BLaER1 (cell line): ENCODE data around the gene RAB5IF.

Source experiments
- H3K27ac ChIP-seq: shearing (Covaris generic); formaldehyde crosslinking; 2 replicates; pipeline ENCODE4 v1.8.1; 2022
- H3K27me3 ChIP-seq: shearing (Covaris generic); formaldehyde crosslinking; 2 replicates; pipeline ENCODE4 v1.8.1; 2022
- H3K36me3 ChIP-seq: shearing (Covaris generic); formaldehyde crosslinking; 2 replicates; pipeline ENCODE4 v1.8.1; 2022
- H3K4me1 ChIP-seq: shearing (Covaris generic); formaldehyde crosslinking; 2 replicates; pipeline ENCODE4 v1.8.1; 2022
- H3K4me2 ChIP-seq: shearing (Covaris generic); formaldehyde crosslinking; 2 replicates; pipeline ENCODE4 v1.8.1; 2022
- H3K4me3 ChIP-seq: shearing (Covaris generic); formaldehyde crosslinking; 2 replicates; pipeline ENCODE4 v1.8.1; 2022
- H3K9ac ChIP-seq: shearing (Covaris generic); formaldehyde crosslinking; 2 replicates; pipeline ENCODE4 v1.8.1; 2022
- H3K9me3 ChIP-seq: shearing (Covaris generic); formaldehyde crosslinking; 2 replicates; pipeline ENCODE4 v1.8.1; 2022
- H4K20me1 ChIP-seq: shearing (Covaris generic); formaldehyde crosslinking; 2 replicates; pipeline ENCODE4 v1.8.1; 2022
- Cebpa-rat ChIP-seq: shearing (Covaris generic); IDR thresholded peaks from 2 replicates; pipeline ENCODE4 v1.8.1; 2022

RAB5IF gene

DNA sequence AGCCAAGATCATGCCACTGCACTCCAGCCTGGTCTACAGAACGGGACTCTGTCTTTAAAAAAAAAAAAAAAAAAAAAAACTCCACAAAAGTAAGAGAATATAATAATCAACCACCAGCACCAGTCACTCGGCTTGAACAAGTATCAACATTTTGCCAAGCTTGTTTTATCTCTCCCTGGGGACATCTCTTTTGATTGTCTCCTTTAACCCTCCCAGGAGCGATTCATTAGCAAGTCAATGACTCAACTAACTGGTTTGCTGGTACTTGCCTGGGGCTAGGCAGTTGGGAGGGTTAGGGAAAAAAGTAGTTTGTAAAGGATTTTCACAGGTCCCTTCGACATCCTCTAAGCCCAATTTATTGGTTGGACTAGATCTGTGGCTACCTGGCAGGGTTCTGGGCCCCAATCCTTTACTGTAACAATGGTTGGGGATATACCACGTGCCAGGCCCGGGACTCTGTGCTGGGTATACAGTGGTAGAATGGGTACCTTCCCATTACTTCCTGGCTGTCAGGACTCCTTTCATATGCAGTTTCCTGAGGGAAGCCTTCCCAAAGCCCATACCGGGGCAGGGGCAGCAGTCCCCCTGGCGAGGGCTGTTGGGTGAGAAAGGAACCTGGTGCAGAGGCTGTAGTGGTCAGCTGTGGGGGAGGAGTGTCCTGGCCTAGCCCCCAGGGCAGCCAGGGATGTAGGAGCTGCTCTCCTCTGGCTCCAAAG is 20.0 kb upstream of the RAB5IF start:
- no peaks in the 10 kb centered on the region for H3K27me3 ChIP-seq
- H3K36me3 ChIP-seq, result peaks cover 100% of the 10 kb centered on the region
- peak overlapping the region; percentile 37 for H3K4me2 ChIP-seq
- peaks cover 52% of the 10 kb centered on the region for H3K4me1 ChIP-seq
- no peak overlapping the region for H3K4me3 ChIP-seq
- TF ChIP-seq Cebpa-rat, result no peak
- peaks cover 100% of the 10 kb centered on the region for H4K20me1 ChIP-seq
- H3K9ac ChIP-seq, result no peak overlapping the region
- H3K27ac ChIP-seq, result peak overlapping the region; percentile 43; the same call in 1 of the 2 replicates
- H3K9me3 ChIP-seq, result no peaks in the 10 kb centered on the region

DNA sequence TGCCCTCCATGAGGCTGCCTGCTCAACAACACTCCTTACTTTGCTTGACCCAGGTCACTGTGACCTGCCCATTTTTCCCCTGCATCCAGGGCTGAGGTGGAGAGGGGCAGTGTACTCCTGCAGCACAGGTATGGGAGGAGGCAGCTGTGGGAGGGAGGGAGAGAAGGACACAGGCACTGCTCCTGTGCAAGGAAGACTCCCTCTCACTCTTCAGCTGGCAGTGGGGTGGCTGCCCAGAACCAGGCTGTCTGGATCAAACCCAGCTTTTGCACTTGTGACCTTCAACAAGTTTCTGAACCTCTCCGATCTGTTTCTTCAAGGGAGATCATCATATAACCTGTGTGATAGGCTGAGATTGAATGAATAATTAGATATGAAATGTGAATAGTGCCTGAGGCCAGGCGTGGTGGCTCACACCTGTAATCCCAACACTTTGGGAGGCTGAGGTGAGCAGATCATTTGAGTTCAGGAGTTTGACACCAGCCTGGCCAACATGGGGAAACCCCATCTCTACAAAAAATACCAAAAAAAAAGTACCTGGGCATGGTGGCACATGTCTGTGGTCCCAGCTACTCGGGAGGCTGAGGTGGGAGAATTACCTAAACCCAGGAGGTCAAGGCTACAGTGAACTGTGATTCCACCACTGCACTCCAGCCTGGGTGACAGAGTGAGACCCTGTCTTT is 18.1 kb upstream of the RAB5IF start:
- H3K27me3 ChIP-seq, result no peaks in the 10 kb centered on the region
- no peaks in the 10 kb centered on the region for H3K9me3 ChIP-seq
- H3K4me1 ChIP-seq, result peaks cover 49% of the 10 kb centered on the region
- H3K4me2 ChIP-seq, result no peak overlapping the region
- H3K9ac ChIP-seq, result no peak overlapping the region
- TF ChIP-seq Cebpa-rat, result no peak
- peaks cover 100% of the 10 kb centered on the region for H3K36me3 ChIP-seq
- no peak overlapping the region for H3K4me3 ChIP-seq
- H4K20me1 ChIP-seq, result peaks cover 100% of the 10 kb centered on the region
- no peak overlapping the region for H3K27ac ChIP-seq

DNA sequence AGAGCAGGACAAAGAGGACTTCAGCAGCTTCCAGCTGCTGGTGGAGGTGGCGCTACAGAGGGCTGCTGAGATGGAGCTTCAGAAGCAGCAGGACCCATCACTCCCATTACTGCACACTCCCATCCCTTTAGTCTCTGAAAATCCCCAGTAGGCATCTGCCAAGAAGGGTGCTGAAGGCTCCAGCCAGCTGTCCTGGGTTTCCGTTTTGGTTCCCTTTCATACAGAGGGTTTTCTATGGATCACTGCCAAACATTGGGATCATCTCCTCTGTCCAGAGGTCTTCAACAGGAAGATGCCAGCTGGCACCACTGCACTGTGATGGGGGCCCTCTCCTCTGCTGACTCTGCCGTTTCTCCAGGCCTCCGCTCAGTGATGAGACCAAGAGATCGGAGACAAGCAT is 14.3 kb upstream of the RAB5IF start:
- no peak overlapping the region for H3K4me3 ChIP-seq
- peaks cover 43% of the 10 kb centered on the region for H3K4me1 ChIP-seq
- no peaks in the 10 kb centered on the region for H3K27me3 ChIP-seq
- no peak for TF ChIP-seq Cebpa-rat
- H3K27ac ChIP-seq, result 0 out of 2 replicates have a peak overlapping the region, but pooled peaks have one; percentile 22
- H3K9ac ChIP-seq, result no peak overlapping the region
- peaks cover 93% of the 10 kb centered on the region for H4K20me1 ChIP-seq
- peaks cover 91% of the 10 kb centered on the region for H3K36me3 ChIP-seq
- H3K4me2 ChIP-seq, result no peak overlapping the region
- H3K9me3 ChIP-seq, result no peaks in the 10 kb centered on the region

DNA sequence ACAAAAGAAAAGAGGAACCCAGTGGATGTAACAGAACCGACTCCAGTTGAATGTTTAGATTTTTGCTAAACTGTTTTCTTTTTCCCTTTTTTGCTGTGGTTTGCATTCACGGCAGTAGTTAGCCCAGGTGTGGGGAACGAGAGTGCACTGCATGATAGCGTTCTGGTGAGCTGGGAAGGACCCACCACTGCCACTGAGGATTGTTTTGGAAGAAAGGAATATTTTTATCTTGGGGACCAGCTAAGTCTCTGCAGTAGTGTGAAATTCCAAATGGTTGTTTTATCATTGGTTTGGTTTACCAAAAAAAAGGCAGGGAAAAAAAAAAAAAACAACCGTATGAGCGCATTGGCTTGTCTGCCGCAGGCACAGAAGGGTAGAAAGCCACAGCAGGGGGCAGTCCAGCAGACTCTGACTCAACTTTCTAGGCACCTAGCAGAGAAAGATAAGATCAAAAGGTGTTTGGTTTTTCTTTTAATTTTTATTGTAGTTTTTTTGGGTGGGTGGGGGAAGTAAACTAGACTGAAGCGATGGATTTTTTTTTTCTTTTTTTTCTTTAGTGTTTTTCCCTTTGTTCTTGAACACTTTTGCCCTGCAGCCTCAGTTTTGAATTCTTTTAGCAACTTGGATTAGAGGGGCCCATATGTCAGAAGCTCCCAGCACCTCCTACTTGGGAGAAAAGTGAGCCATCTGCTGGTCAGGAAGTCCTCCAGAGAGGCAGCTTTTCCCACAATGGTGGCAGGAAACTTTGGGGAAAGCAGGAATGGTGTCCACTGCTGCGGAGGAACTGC is 13.5 kb upstream of the RAB5IF start:
- H4K20me1 ChIP-seq, result peaks cover 85% of the 10 kb centered on the region
- no peaks in the 10 kb centered on the region for H3K27me3 ChIP-seq
- no peak overlapping the region for H3K27ac ChIP-seq
- H3K4me1 ChIP-seq, result peaks cover 43% of the 10 kb centered on the region
- TF ChIP-seq Cebpa-rat, result no peak
- no peak overlapping the region for H3K9ac ChIP-seq
- H3K4me2 ChIP-seq, result no peak overlapping the region
- H3K4me3 ChIP-seq, result no peak overlapping the region
- no peaks in the 10 kb centered on the region for H3K9me3 ChIP-seq
- H3K36me3 ChIP-seq, result peaks cover 83% of the 10 kb centered on the region

DNA sequence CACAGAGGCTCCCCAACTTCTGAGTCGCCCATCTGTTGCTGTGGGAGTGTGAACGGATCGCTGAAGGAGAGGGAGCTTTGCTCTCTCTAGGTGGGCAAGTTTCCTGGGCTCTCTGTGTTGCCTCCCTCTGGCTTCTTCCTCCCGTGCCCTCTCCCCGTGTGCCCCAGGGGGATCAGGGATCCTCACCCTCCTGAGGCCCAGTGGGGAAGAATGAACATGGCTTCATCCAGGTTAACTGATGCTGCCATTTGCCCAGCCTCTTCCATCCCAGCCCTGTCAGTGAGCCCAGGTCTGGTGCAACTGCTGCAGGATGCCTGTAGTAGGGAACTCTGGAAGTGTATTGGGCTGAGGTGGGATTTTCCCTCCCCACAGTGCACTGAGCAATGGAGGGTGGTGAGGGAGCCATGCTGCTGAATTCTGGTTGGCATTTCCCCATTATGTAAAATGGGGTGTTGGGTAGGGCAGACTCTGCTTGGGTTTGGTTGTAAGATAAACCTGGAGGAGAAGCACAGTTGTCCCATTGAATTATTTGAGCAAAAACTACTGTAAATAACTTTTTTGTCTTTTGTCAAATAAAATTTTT is 12.1 kb upstream of the RAB5IF start:
- H3K4me1 ChIP-seq, result peaks cover 53% of the 10 kb centered on the region
- no peaks in the 10 kb centered on the region for H3K27me3 ChIP-seq
- peak overlapping the region; percentile 51; the same call in 1 of the 2 replicates for H3K27ac ChIP-seq
- H3K36me3 ChIP-seq, result peaks cover 73% of the 10 kb centered on the region
- H3K9me3 ChIP-seq, result no peaks in the 10 kb centered on the region
- H4K20me1 ChIP-seq, result peaks cover 71% of the 10 kb centered on the region
- no peak overlapping the region for H3K4me3 ChIP-seq
- H3K4me2 ChIP-seq, result peak overlapping the region; percentile 24; the same call in 1 of the 2 replicates
- H3K9ac ChIP-seq, result peak overlapping the region; percentile 29; the same call in 1 of the 2 replicates
- no peak for TF ChIP-seq Cebpa-rat

DNA sequence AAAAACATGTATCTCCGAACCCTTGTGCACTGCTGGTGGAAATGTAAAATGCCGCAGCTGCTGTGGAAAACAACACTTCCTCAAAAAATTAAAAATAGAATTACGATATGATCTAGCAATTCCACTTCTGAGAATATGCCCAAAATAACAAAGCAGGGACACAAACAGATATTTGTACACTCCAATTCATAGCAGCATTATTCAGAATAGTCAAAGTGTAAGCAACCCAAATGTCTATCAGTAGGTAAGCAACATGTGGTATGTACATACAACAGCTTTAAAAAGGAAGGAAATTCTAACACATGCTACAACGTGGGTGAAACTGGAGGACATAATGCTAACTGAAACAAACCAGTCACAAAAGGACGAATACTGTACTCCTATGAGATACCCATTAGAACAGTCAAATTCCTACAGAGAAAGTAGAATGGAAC is 5.7 kb upstream of the RAB5IF start:
- H3K27me3 ChIP-seq, result no peaks in the 10 kb centered on the region
- no peak for TF ChIP-seq Cebpa-rat
- H4K20me1 ChIP-seq, result peaks cover 6% of the 10 kb centered on the region
- peak overlapping the region; percentile 77 for H3K27ac ChIP-seq
- peak overlapping the region; percentile 71 for H3K4me2 ChIP-seq
- H3K9ac ChIP-seq, result 0 out of 2 replicates have a peak overlapping the region, but pooled peaks have one; percentile 34
- no peak overlapping the region for H3K4me3 ChIP-seq
- peaks cover 89% of the 10 kb centered on the region for H3K4me1 ChIP-seq
- no peaks in the 10 kb centered on the region for H3K9me3 ChIP-seq
- H3K36me3 ChIP-seq, result peaks cover 8% of the 10 kb centered on the region; the same call in 1 of the 2 replicates

DNA sequence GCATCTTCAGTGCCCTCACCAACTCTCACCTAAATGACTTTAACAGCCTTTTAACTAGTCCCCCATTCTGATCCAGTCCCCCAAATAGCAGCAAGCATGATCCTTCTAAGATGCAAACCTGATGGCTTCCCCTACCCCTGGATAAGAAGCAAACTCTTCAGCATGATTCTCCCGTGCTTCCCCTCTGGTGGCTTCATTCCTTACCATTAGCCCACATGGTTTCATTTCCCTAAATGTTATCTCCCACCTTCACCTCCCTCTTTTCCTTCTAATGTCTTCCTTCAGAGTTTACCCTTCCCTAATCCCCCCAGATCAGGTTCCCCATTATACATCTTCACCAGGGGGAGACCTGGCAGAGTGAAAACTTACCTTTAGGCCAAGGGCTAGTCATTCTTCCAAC is 4.0 kb upstream of the RAB5IF start:
- H3K27ac ChIP-seq, result peak overlapping the region; percentile 25; the same call in 1 of the 2 replicates
- no peaks in the 10 kb centered on the region for H3K27me3 ChIP-seq
- TF ChIP-seq Cebpa-rat, result no peak
- H3K9me3 ChIP-seq, result no peaks in the 10 kb centered on the region
- H3K4me3 ChIP-seq, result no peak overlapping the region
- H3K4me2 ChIP-seq, result peak overlapping the region; percentile 71; the same call in 1 of the 2 replicates
- no peak overlapping the region for H3K9ac ChIP-seq
- H3K36me3 ChIP-seq, result 0 out of 2 replicates have a peak, but pooled peaks cover 4% of the 10 kb centered on the region
- H3K4me1 ChIP-seq, result peaks cover 79% of the 10 kb centered on the region
- peaks cover 9% of the 10 kb centered on the region for H4K20me1 ChIP-seq

DNA sequence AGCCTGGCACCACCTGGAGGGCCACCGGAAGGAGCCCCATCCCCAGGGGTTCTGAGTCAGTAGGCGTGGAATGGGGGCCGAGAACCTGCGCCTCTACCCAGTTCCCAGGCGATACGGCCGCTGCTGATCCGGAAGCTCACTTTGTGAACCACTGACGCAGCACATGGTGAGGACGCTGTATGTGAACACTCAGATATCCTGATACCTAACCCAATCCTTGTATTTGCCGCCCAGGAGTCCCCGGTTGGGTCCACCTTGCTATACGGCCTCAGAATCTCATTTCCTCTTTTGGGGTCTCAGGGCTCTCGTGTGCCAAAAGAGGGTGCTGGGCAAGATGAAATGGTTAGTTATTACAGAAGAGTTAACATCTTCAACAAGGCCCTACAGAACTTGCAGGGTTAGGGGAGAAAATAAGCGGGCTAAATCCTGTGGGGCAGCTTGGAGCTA is 604 bp upstream of the RAB5IF start:
- peaks cover 25% of the 10 kb centered on the region for H3K36me3 ChIP-seq
- peak overlapping the region; percentile 96 for H3K4me3 ChIP-seq
- H3K27ac ChIP-seq, result peak overlapping the region; percentile 93
- H4K20me1 ChIP-seq, result peaks cover 30% of the 10 kb centered on the region
- H3K9me3 ChIP-seq, result no peaks in the 10 kb centered on the region
- H3K4me2 ChIP-seq, result peak overlapping the region; percentile 87
- TF ChIP-seq Cebpa-rat, result no peak
- H3K9ac ChIP-seq, result peak overlapping the region; percentile 74
- H3K27me3 ChIP-seq, result no peaks in the 10 kb centered on the region
- peaks cover 58% of the 10 kb centered on the region for H3K4me1 ChIP-seq
